Esophagus (tissue), 2 donors: ENCODE data around the gene GPX3. TPM values are rescaled to one million over a fixed set of nuclear protein-coding genes. Genes with fewer than 3 reads are reported as not detected.

ENCODE experiments used
- H3K27ac ChIP-seq, 2 donors: one replicate each; pipeline ENCODE4 v1.5.1; 2013; ENCODE audit warnings: low read depth in 2 of 2, mild to moderate bottlenecking in 2 of 2, inconsistent platforms in 1 of 2, low read length in 1 of 2, moderate library complexity in 1 of 2
- H3K27me3 ChIP-seq, 2 donors: one replicate each; pipeline ENCODE4 v1.6.1; 2013; ENCODE audit warnings: low read length in 2 of 2, control low read depth in 1 of 2, mild to moderate bottlenecking in 1 of 2; ENCODE audit not compliant: insufficient read depth in 2 of 2, control insufficient read depth in 1 of 2
- H3K36me3 ChIP-seq, 2 donors: one replicate each; pipeline ENCODE4 v1.6.1; 2013; ENCODE audit warnings: low read length in 1 of 2; ENCODE audit not compliant: control insufficient read depth in 2 of 2, insufficient read depth in 2 of 2
- H3K4me1 ChIP-seq, 2 donors: one replicate each; pipeline ENCODE4 v1.6.1; 2013; ENCODE audit warnings: low read length in 1 of 2; ENCODE audit not compliant: control insufficient read depth in 2 of 2, insufficient read depth in 2 of 2
- H3K4me3 ChIP-seq, 2 donors: one replicate each; pipeline ENCODE4 v1.5.1; 2013; ENCODE audit warnings: low read length in 2 of 2, mild to moderate bottlenecking in 2 of 2, low read depth in 1 of 2, moderate library complexity in 1 of 2
- H3K9me3 ChIP-seq, 2 donors: one replicate each; pipeline ENCODE4 v1.6.1; 2013; ENCODE audit warnings: mild to moderate bottlenecking in 2 of 2, low read depth in 1 of 2, low read length in 1 of 2, moderate library complexity in 1 of 2; ENCODE audit not compliant: control insufficient read depth in 2 of 2, insufficient read depth in 1 of 2
- WGBS, 2 donors: extraction: QIAGEN DNeasy Blood & Tissue Kit; methylation state at CpG; one replicate each; pipeline ENCODE4 v1.1.7; 2013; 5-methylcytosine and 5-hydroxymethylcytosine counted together
- polyA plus RNA-seq, 2 donors: library from polyadenylated mRNA; stranded (reverse); fragments of 200-250 nt; gene quantifications; one replicate each; pipeline ENCODE4 v1.2.3, GENCODE V29; 2013
- donor health status: healthy with polysubstance abuse.
- donor health status: Bipolar disorder and iron deficiency.

Gene GPX3
- polyA plus RNA-seq, 2 donors: 143 to 277 TPM

DNA sequence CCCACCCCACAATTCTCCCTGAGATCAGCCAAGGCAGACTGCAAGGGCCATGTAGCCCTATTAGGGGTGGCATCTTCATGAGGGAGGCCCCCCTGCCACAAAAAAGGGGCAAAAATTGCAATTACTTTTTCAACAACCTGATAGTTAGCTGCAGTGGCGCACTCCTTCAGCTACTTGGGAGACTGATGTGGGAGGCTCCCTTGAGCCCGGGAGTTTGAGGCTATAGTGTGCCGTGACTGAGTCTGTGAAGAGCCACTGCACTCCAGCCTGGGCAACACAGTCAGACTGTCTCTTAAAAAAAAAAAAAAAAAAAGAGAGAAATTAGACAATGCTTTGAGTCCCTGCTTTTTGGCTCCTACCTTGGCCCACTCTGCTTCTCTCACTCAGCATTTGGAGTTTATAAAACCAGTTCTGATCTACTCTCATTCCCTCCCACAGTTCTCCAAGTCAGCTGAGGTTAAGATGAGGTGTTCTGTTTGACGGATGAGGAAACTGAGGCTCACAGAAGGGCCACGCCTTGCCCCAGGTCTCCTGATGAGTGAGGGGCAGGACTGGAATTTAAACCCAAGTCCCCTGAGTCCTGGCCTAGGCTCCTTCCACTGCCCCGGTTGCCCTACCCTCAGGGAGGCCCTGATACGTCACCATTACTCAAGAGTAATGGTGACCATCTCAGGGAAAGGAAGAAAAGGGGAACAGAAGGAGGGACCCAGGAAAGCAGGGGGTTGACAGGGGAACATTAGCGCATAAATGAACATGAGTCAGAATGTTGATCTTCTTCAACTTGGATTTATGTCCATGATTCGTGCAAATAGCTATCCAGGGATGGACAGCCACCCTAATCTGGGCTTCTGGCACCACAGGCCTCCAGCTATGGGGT, 9.0 kb downstream of the GPX3 start:
- peaks cover under 1 to 13% of the 10 kb centered on the region in 2 donors for H3K4me1 ChIP-seq
- WGBS, 2 donors: 92% methylated on average over 9 of the region's 9 CpGs

GRCh38 chr5:151030056-151030336, 9.6 kb downstream of the GPX3 start:
- Histone ChIP-seq H3K27ac (peak overlapping the region; percentile 37 to 77), H3K36me3 (peaks cover 17 to 66% of the 10 kb centered on the region in 2 donors), H3K27me3 (no peaks in the 10 kb centered on the region), H3K4me1 (peaks cover 0 to 9% of the 10 kb centered on the region in 2 donors), H3K9me3 (no peaks in the 10 kb centered on the region), H3K4me3 (no peak overlapping the region)
- 90 to 94% methylated on average over 5 of the region's 5 CpGs for WGBS, 2 donors

More for the DNA sequence above, 9.0 kb downstream of the GPX3 start:
- no peaks in the 10 kb centered on the region for H3K27me3 ChIP-seq
- no peak overlapping the region for H3K4me3 ChIP-seq
- H3K27ac ChIP-seq: peak overlapping the region; percentile 37 to 77
- no peaks in the 10 kb centered on the region for H3K9me3 ChIP-seq
- H3K36me3 ChIP-seq: peaks cover 17 to 64% of the 10 kb centered on the region in 2 donors

DNA sequence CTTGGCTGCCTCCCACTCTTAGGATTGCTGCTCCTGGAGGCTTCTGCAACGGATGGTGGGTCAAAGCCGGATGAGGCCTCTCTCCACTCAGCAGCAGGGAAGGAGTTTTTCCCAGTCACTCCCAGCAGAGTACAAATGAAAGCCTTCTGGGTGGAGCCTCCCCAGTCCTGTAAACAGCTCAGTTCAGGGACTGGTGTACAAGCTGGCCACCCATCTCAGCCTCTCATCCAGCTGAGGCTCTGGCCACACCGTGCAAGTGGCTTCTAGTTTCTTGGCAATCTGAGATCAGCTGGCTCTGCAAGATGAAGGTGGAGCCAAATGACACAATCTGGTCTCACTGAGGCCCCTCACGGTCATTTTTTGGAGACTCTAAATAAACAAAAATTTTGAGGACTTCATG, 10.0 kb downstream of the GPX3 start:
- Histone ChIP-seq H3K9me3 (no peaks in the 10 kb centered on the region), H3K4me1 (peaks cover 0 to 8% of the 10 kb centered on the region in 2 donors), H3K4me3 (no peak overlapping the region), H3K36me3 (peaks cover 21 to 69% of the 10 kb centered on the region in 2 donors), H3K27ac (peak overlapping the region; percentile 37 to 77), H3K27me3 (no peaks in the 10 kb centered on the region)
- 71 to 73% methylated on average over 4 of the region's 4 CpGs for WGBS, 2 donors

- Histone ChIP-seq H3K9me3 (no peaks in the 10 kb centered on the region), H3K36me3 (peaks cover 23 to 70% of the 10 kb centered on the region in 2 donors), H3K27me3 (no peaks in the 10 kb centered on the region), H3K4me1 (peaks cover 0 to 6% of the 10 kb centered on the region in 2 donors), H3K27ac (no peak overlapping the region), H3K4me3 (no peak overlapping the region)
- WGBS, 2 donors: 95 to 96% methylated on average over 11 of the region's 11 CpGs
Observed at GRCh38 chr5:151031554-151031953, 11.2 kb downstream of the GPX3 start.

DNA sequence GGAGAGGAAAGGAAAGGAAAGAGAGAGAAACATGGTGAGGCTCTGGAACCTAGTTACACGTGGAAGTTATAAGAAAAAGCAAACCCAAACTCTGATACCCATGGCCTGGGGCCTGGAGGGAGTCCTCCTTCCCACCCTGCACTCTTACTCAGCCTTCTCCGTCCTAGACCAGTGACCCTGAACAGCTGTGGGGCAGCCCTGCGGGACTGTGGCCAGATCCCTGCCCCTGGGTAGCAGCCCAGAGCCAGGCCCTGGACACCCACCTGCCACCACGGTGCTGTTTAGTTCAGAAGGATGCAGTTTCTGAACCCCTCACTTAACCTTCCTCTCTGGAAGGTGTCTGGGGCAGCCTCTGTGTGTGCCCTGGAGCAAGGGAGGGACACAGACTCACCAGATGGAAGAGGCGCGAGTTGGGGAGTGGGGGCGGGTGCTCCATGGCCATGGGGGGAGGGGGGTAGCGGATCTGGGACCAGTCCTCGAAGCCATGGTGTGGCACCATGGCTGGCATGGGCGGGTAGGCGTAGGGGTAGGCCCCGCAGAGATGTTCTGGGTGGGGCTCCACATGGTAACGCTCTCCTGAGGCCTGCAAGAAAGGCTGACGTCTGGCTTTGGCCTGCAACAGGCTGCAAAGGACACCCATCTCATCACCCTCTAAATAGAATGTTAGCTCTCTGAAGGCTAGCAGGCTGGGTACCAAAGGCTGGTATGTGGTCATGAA, 13.0 kb downstream of the GPX3 start:
- Histone ChIP-seq H3K4me3 (no peak overlapping the region), H3K27ac (no peak overlapping the region), H3K36me3 (peaks cover 23 to 66% of the 10 kb centered on the region in 2 donors), H3K27me3 (no peaks in the 10 kb centered on the region), H3K9me3 (no peaks in the 10 kb centered on the region), H3K4me1 (peaks cover 0 to 4% of the 10 kb centered on the region in 2 donors)
- 93 to 94% methylated on average over 14 of the region's 14 CpGs for WGBS, 2 donors

DNA sequence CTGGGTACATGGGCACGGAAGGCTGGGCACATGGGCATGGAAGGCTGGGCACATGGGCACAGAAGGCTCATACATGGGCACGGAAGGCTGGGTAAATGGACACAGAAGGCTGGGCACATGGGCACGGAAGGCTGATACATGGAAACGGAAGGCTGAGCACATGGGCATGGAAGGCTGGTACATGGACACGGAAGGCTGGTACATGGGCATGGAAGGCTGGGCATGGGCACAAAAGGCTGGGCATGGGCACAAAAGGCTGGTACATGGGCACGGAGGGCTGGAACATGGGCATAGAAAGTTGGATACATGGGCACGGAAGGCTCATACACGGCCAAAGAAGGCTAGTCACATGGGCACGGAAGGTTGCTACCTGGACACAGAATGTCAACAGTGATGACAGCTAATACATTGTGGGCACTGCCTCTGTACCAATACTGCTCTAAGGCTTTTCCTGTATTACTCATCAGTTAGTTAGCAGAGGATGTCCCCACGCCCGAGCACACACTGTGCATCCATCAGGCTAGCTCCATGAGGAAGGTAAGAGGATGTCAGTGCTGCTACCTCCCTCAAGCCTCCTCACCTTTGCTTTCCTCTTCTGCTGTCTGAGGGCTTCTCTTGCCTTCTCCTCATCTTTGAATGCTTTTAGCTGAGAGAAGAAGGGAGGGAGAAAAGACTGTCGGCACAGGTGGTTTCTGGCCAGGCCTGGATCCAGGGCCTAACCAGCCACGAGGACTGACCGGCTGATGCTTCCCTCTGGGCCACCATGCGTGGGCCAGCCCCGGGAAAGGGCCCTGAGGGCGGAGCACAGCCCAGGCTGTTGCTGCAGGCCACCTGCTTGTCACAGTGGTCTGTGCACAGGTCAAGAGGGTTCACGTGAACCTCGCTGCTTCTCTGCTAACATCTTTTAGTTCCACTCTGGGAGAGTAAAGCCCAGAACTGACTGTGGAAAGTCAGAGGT, 14.3 kb downstream of the GPX3 start:
- Histone ChIP-seq H3K9me3 (no peaks in the 10 kb centered on the region), H3K27ac (no peak overlapping the region), H3K27me3 (no peaks in the 10 kb centered on the region), H3K4me1 (peaks cover 5 to 12% of the 10 kb centered on the region in 2 donors), H3K36me3 (peaks cover 19 to 68% of the 10 kb centered on the region in 2 donors), H3K4me3 (no peak overlapping the region)
- WGBS, 2 donors: 91 to 93% methylated on average over 19 of the region's 19 CpGs

GRCh38 chr5:151036556-151036955, 16.2 kb downstream of the GPX3 start:
- Histone ChIP-seq H3K9me3 (no peaks in the 10 kb centered on the region), H3K36me3 (peaks cover 19 to 67% of the 10 kb centered on the region in 2 donors), H3K4me1 (peaks cover 5 to 20% of the 10 kb centered on the region in 2 donors), H3K4me3 (no peak overlapping the region), H3K27ac (no peak overlapping the region), H3K27me3 (no peaks in the 10 kb centered on the region)
- WGBS, 2 donors: 84 to 88% methylated on average over 6 of the region's 6 CpGs

- Histone ChIP-seq H3K27ac (peak overlapping the region; percentile 69 to 88), H3K36me3 (peaks cover 26 to 67% of the 10 kb centered on the region in 2 donors), H3K4me1 (peaks cover 6 to 24% of the 10 kb centered on the region in 2 donors), H3K4me3 (no peak overlapping the region), H3K27me3 (no peaks in the 10 kb centered on the region), H3K9me3 (no peaks in the 10 kb centered on the region)
- 64 to 68% methylated on average over 12 of the region's 12 CpGs for WGBS, 2 donors
Observed at GRCh38 chr5:151037561-151038411, 17.4 kb downstream of the GPX3 start.
